OCI-LY3 (cell line): ENCODE results near the gene FAM53B.

ENCODE experiments used
- H2AFZ ChIP-seq: fragments of 200-600, 300-600 bp; shearing (Covaris generic); 2 replicates; pipeline ENCODE4 v1.6.0; 2014; ENCODE audit warnings: antibody characterized with exemption, low read depth, low read length
- H3K27ac ChIP-seq: fragments of 200-600, 300-600 bp; sonication (generic); 2 replicates; pipeline ENCODE4 v1.5.1; 2014; ENCODE audit warnings: mild to moderate bottlenecking, low read length, moderate library complexity, mixed read lengths
- H3K27me3 ChIP-seq: fragments of 200-600, 300-600 bp; sonication (generic); 2 replicates; pipeline ENCODE4 v1.6.1; 2014; ENCODE audit warnings: low read depth, low read length, mixed read lengths
- H3K36me3 ChIP-seq: fragments of 200-600, 300-600 bp; sonication (generic); replicated peaks from 2 replicates; pipeline ENCODE3; 2014; ENCODE audit warnings: low read depth, low read length, mixed read lengths
- H3K4me1 ChIP-seq: fragments of 300-600, 200-600 bp; sonication (generic); 2 replicates; pipeline ENCODE4 v1.6.1; 2014; ENCODE audit warnings: low read length, mixed read lengths
- H3K4me2 ChIP-seq: fragments of 200-600, 300-600 bp; sonication (generic); 2 replicates; pipeline ENCODE4 v1.6.1; 2014; ENCODE audit warnings: low read length, mixed read lengths
- H3K4me3 ChIP-seq: fragments of 300-600, 200-600 bp; sonication (generic); 2 replicates; pipeline ENCODE4 v1.5.1; 2014; ENCODE audit warnings: antibody characterized with exemption, mild to moderate bottlenecking, low read length, moderate library complexity
- H3K79me2 ChIP-seq: fragments of 300-600, 200-600 bp; shearing (Covaris generic); 2 replicates; pipeline ENCODE4 v1.6.1; 2014; ENCODE audit warnings: mild to moderate bottlenecking, low read length, mixed read lengths
- H3K9ac ChIP-seq: fragments of 300-600, 200-600 bp; shearing (Covaris generic); 2 replicates; pipeline ENCODE4 v1.6.0; 2014; ENCODE audit warnings: mild to moderate bottlenecking, low read length, moderate library complexity
- H3K9me3 ChIP-seq: fragments of 200-600, 300-600 bp; shearing (Covaris generic); 2 replicates; pipeline ENCODE4 v1.6.1; 2014; ENCODE audit warnings: low read length, mixed read lengths; ENCODE audit not compliant: insufficient read depth
- H4K20me1 ChIP-seq: fragments of 200-600, 300-600 bp; sonication (generic); 2 replicates; pipeline ENCODE4 v1.6.1; 2016; ENCODE audit warnings: low read length, mixed read lengths; ENCODE audit not compliant: insufficient read depth
- CTCF ChIP-seq: fragments of 200-600, 300-600 bp; sonication (generic); IDR thresholded peaks from 2 replicates; pipeline ENCODE4 v1.5.1; 2014; ENCODE audit warnings: antibody characterized with exemption, low read length, low read depth
- EZH2phosphoT487 ChIP-seq: fragments of 200-600 bp; shearing (Covaris generic); IDR thresholded peaks from 2 replicates; pipeline ENCODE4 v1.6.1; 2018; ENCODE audit warnings: antibody characterized with exemption, mixed run types, low read depth

FAM53B gene

DNA sequence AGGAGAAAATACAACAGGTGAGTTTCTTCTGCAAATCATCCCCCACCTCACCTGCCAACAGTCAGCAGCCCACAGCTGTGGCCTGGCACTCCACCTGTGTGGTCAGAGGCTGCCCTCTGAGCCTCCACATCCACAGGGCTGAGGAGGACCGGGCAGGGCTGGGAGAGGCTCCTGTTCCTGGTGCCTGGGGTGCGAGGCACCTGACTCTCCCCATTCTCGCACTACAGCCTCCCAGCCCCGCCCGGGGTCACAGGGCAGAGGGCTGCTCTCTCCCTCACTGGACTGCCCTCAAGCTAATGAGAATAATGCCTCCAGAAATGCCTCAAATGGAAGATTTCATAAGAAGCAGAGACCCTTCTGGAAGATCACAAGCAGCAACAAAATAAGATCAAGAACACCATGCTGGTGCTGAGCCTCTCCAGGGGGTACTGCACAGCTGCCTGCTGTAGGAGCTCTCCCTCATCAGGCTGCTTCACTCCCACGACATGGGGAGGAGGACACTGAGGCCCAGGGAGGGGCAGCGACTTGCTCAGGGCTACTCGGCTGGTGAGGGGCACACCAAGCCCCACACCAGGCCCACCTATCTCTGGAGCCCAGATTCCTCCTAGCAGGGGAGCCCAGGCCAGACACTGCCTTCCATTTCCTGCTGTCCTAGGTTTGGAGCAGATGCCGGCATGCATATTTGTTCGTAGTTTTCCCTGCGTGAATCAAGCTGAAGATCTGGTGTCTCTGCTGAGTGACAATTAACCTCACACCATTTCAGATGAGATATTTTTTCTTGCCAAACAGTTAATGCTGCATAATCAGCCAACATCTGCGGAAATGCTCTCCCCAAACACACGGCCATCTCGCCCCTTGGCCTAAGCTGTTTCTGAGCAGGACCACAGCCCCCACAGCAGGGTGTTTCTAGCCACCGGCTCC, 76.5 kb downstream of the FAM53B start:
- Histone ChIP-seq H3K27me3 (no peaks in the 10 kb centered on the region), H3K27ac (no peak overlapping the region), H3K79me2 (peaks cover 5% of the 10 kb centered on the region; the same call in 1 of the 2 replicates), H3K36me3 (no peaks in the 10 kb centered on the region), H3K9me3 (no peaks in the 10 kb centered on the region), H3K9ac (no peak overlapping the region), H3K4me1 (no peaks in the 10 kb centered on the region), H3K4me2 (no peak overlapping the region), H4K20me1 (peaks cover 83% of the 10 kb centered on the region), H2AFZ (no peak overlapping the region), H3K4me3 (no peak overlapping the region)
- no peak for TF ChIP-seq CTCF
- TF ChIP-seq EZH2phosphoT487, result no peak

- H3K9ac ChIP-seq, result no peak overlapping the region
- H3K27me3 ChIP-seq, result no peaks in the 10 kb centered on the region
- H3K36me3 ChIP-seq, result no peaks in the 10 kb centered on the region
- H3K79me2 ChIP-seq, result peaks cover 5% of the 10 kb centered on the region; the same call in 1 of the 2 replicates
- peaks cover 79% of the 10 kb centered on the region for H4K20me1 ChIP-seq
- TF ChIP-seq CTCF, result no peak
- TF ChIP-seq EZH2phosphoT487, result no peak
- no peak overlapping the region for H2AFZ ChIP-seq
- H3K27ac ChIP-seq, result no peak overlapping the region
- H3K4me1 ChIP-seq, result no peaks in the 10 kb centered on the region
- no peak overlapping the region for H3K4me3 ChIP-seq
- H3K4me2 ChIP-seq, result no peak overlapping the region
- no peaks in the 10 kb centered on the region for H3K9me3 ChIP-seq
These were observed 77.7 kb downstream of the FAM53B start for GRCh38 chr10:124666494-124666893.

- no peaks in the 10 kb centered on the region for H3K9me3 ChIP-seq
- H4K20me1 ChIP-seq, result peaks cover 79% of the 10 kb centered on the region
- H3K4me2 ChIP-seq, result no peak overlapping the region
- TF ChIP-seq EZH2phosphoT487, result no peak
- H2AFZ ChIP-seq, result no peak overlapping the region
- peaks cover 5% of the 10 kb centered on the region; the same call in 1 of the 2 replicates for H3K79me2 ChIP-seq
- no peak overlapping the region for H3K27ac ChIP-seq
- H3K9ac ChIP-seq, result no peak overlapping the region
- no peaks in the 10 kb centered on the region for H3K4me1 ChIP-seq
- H3K36me3 ChIP-seq, result no peaks in the 10 kb centered on the region
- no peak overlapping the region for H3K4me3 ChIP-seq
- H3K27me3 ChIP-seq, result no peaks in the 10 kb centered on the region
These were observed 78.2 kb downstream of the FAM53B start for GRCh38 chr10:124665980-124666379.

DNA sequence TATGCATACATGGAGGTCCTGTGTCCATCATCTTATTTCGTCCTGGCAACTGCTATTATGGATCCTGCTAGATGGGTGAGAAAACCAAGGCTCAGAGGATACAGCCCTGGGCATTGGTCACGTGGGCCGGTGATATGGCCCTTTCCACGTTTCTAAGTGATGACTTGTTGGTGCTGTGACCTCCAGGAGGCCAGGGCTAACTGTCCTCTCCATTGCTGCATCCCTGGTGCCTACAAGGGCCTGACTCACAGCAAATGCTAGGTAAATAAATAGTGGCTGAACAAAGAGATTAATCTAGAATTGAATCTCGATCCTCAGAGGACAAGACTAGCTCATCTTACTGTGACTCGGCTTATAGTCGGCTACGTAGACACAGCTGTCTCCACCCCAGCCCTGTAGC, 78.6 kb downstream of the FAM53B start:
- Histone ChIP-seq H3K9ac (no peak overlapping the region), H2AFZ (no peak overlapping the region), H4K20me1 (peaks cover 75% of the 10 kb centered on the region), H3K4me2 (no peak overlapping the region), H3K9me3 (no peaks in the 10 kb centered on the region), H3K4me1 (no peaks in the 10 kb centered on the region), H3K27me3 (no peaks in the 10 kb centered on the region), H3K27ac (no peak overlapping the region), H3K36me3 (no peaks in the 10 kb centered on the region), H3K4me3 (no peak overlapping the region), H3K79me2 (peaks cover 3% of the 10 kb centered on the region; the same call in 1 of the 2 replicates)
- no peak for TF ChIP-seq EZH2phosphoT487
- no peak for TF ChIP-seq CTCF
